Calu3 (cell line): Measurements from ENCODE around the gene BIN1. TPM values are rescaled to one million over a fixed set of nuclear protein-coding genes. Genes with fewer than 3 reads are reported as not detected.

Experiments used
- BruUV-seq: library from RNA; stranded (reverse); fragments of 400-500 nt; replicated peaks from 2 replicates; lab custom pipeline; 2021; lab: Mats Ljungman, UMichigan
- CTCF ChIA-PET: fragments of 300-600 bp; sonication (Branson Sonifier 250); formaldehyde crosslinking; loops from one replicate; lab custom pipeline; 2022; ENCODE audit warnings: antibody characterized with exemption; lab: Charles Lee
- DNase-seq: peaks from one replicate; pipeline ENCODE4 v3.0.0; 2022
- H3K27ac Mint-ChIP-seq: one replicate; pipeline ENCODE4 v1.8.0; 2022; ENCODE audit warnings: mixed read lengths; ENCODE audit not compliant: unreplicated experiment
- H3K27me3 Mint-ChIP-seq: one replicate; pipeline ENCODE4 v1.8.0; 2022; ENCODE audit warnings: mixed read lengths; ENCODE audit not compliant: unreplicated experiment
- H3K36me3 Mint-ChIP-seq: one replicate; pipeline ENCODE4 v1.8.0; 2022; ENCODE audit warnings: mild to moderate bottlenecking, moderate library complexity, mixed read lengths; ENCODE audit not compliant: insufficient read depth, unreplicated experiment
- H3K4me1 Mint-ChIP-seq: one replicate; pipeline ENCODE4 v1.8.0; 2022; ENCODE audit warnings: mild to moderate bottlenecking, low read depth, mixed read lengths; ENCODE audit not compliant: unreplicated experiment
- H3K4me3 Mint-ChIP-seq: one replicate; pipeline ENCODE4 v1.8.0; 2022; ENCODE audit warnings: mild to moderate bottlenecking, low read depth, moderate library complexity, mixed read lengths; ENCODE audit not compliant: unreplicated experiment
- H3K9me3 Mint-ChIP-seq: one replicate; pipeline ENCODE4 v1.8.0; 2022; ENCODE audit warnings: low read depth, mixed read lengths; ENCODE audit not compliant: unreplicated experiment
- intact Hi-C: fragments of 100-400 bp; cut with micrococcal nuclease; formaldehyde crosslinking; loops from one replicate; pipeline ENCODE4 v1.10.0; 2022; ENCODE audit not compliant: unreplicated experiment
- total RNA-seq: library from RNA; stranded (reverse); gene quantifications from 2 replicates; pipeline ENCODE4 v1.2.3, GENCODE V29; 2022
- TF ChIP-seq, protein P1 (sequence below): fragments of 200-600 bp; IDR thresholded peaks from one replicate; pipeline ENCODE4 v1.8.0; 2022; ENCODE audit warnings: antibody characterized with exemption; ENCODE audit not compliant: unreplicated experiment

Gene BIN1
- total RNA-seq, 1 experiment from 2014 or later, result 52.8 TPM

DNA sequence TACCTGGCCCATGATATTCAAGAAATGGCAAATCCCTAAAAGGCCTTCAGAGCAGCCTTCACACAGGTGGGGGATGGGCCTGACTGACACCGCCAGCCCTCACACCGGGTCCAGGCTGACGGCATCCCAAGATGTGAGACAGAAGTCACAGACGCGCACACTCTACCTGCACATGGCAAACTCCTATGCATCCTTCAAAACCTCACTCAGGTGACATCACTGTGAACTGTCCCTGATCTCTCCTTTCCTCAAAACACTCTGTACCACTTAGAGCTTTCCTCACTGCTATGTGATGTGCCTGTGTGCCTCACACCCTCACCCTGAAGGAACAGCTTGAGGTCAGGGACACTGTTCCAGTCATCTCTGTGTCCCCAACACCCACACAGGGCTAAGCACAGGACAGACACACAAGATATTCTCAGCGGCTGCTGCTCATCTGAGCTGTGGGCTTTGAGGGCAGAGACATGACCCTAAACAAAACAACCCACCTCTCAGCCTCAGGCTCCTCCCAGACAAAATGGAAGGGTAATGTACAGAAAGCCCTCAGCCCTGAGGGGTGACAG is 27.5 kb downstream of the BIN1 start:
- no peak for DNase-seq
- CTCF ChIA-PET, result interaction anchor here (0.9 to 1.1 kb wide), 2 partner anchors 11 to 21 kb away, joined by 3 read pairs; no protein-coding TSS in a partner anchor
- BruUV-seq, result no TSS peak
- TF ChIP-seq, protein P1, sequence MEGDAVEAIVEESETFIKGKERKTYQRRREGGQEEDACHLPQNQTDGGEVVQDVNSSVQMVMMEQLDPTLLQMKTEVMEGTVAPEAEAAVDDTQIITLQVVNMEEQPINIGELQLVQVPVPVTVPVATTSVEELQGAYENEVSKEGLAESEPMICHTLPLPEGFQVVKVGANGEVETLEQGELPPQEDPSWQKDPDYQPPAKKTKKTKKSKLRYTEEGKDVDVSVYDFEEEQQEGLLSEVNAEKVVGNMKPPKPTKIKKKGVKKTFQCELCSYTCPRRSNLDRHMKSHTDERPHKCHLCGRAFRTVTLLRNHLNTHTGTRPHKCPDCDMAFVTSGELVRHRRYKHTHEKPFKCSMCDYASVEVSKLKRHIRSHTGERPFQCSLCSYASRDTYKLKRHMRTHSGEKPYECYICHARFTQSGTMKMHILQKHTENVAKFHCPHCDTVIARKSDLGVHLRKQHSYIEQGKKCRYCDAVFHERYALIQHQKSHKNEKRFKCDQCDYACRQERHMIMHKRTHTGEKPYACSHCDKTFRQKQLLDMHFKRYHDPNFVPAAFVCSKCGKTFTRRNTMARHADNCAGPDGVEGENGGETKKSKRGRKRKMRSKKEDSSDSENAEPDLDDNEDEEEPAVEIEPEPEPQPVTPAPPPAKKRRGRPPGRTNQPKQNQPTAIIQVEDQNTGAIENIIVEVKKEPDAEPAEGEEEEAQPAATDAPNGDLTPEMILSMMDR, result no peak
- Mint-ChIP-seq H3K36me3 (peaks cover 8% of the 10 kb centered on the region), H3K27ac (no peak overlapping the region), H3K4me3 (no peak overlapping the region), H3K4me1 (peaks cover 57% of the 10 kb centered on the region), H3K9me3 (no peaks in the 10 kb centered on the region), H3K27me3 (no peaks in the 10 kb centered on the region)
- intact Hi-C loops, result no loop called here

- H3K9me3 Mint-ChIP-seq, result no peaks in the 10 kb centered on the region
- H3K27me3 Mint-ChIP-seq, result no peaks in the 10 kb centered on the region
- BruUV-seq, result no TSS peak
- no peak overlapping the region for H3K27ac Mint-ChIP-seq
- H3K4me1 Mint-ChIP-seq, result peaks cover 50% of the 10 kb centered on the region
- peaks cover 8% of the 10 kb centered on the region for H3K36me3 Mint-ChIP-seq
- no peak for DNase-seq
- TF ChIP-seq, protein P1, result no peak
- intact Hi-C loops, result no loop called here
- H3K4me3 Mint-ChIP-seq, result no peak overlapping the region
- CTCF ChIA-PET, result no interaction called here
These were observed 28.2 kb downstream of the BIN1 start for GRCh38 chr2:127078666-127079270.

DNA sequence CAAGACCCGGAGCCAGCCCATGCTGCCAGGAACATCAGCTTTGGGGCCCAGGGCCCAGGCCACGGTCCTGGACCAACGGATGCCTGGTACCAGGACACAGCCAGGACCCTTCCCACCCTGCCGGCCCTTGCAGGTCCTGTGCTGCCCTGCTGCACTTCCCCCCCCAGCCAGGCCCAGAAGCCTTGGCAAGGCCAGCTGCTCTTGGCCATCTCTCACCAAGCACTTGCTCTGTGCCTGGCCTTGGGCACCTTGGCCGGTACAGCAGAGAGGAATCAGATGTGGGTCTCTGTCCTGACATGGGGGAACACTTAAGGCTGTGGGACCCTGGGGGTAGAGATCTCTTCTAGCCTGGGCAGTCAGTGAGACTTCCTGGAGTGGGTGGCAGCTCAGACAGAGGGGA is 28.9 kb downstream of the BIN1 start:
- Mint-ChIP-seq H3K9me3 (no peaks in the 10 kb centered on the region), H3K4me1 (peaks cover 43% of the 10 kb centered on the region), H3K36me3 (peaks cover 6% of the 10 kb centered on the region), H3K4me3 (no peak overlapping the region), H3K27me3 (no peaks in the 10 kb centered on the region), H3K27ac (no peak overlapping the region)
- intact Hi-C loops, result no loop called here
- CTCF ChIA-PET, result no interaction called here
- no TSS peak for BruUV-seq
- TF ChIP-seq, protein P1, result no peak
- no peak for DNase-seq

GRCh38 chr2:127076924-127077323 is 30.0 kb downstream of the BIN1 start:
- CTCF ChIA-PET, result interaction anchor here (1.0 kb wide), 1 partner anchor 8 kb away, joined by 4 read pairs; no protein-coding TSS in a partner anchor
- no peaks in the 10 kb centered on the region for H3K36me3 Mint-ChIP-seq
- DNase-seq, result no peak
- BruUV-seq, result no TSS peak
- H3K27me3 Mint-ChIP-seq, result no peaks in the 10 kb centered on the region
- H3K4me1 Mint-ChIP-seq, result peaks cover 37% of the 10 kb centered on the region
- no peaks in the 10 kb centered on the region for H3K9me3 Mint-ChIP-seq
- H3K4me3 Mint-ChIP-seq, result no peak overlapping the region
- TF ChIP-seq, protein P1, result no peak
- H3K27ac Mint-ChIP-seq, result no peak overlapping the region
- intact Hi-C loops, result no loop called here
